HCT116 (cell line): ENCODE data around the gene TCIRG1. TPM values are rescaled to one million over a fixed set of nuclear protein-coding genes. Genes with fewer than 3 reads are reported as not detected.
"Not testable (repeated sequence)": the region's sequence is repeated elsewhere in the genome, so short reads cannot be mapped to it uniquely, and the experiment has no call there.

Source experiments
- ATAC-seq: fragments of 200-7000 bp; cut with Tn5 transposase; 2 replicates; pipeline ENCODE4 v1.9.1; 2020; ENCODE audit warnings: mild to moderate bottlenecking, moderate library complexity
- BruUV-seq: library from RNA; stranded (reverse); fragments of 400-500 nt; replicated peaks from 2 replicates; lab custom pipeline; 2021; lab: Mats Ljungman, UMichigan
- CTCF ChIA-PET: fragments of 300-600 bp; sonication (Branson Sonifier 250); formaldehyde crosslinking; loops from one replicate; lab custom pipeline; 2021; ENCODE audit warnings: antibody characterized with exemption; lab: Charles Lee
- POLR2A ChIA-PET: fragments of 300-600, 350-600 bp; sonication (Branson Sonifier 250); formaldehyde crosslinking; loops from one replicate; lab custom pipeline; 2021; ENCODE audit warnings: antibody characterized with exemption; lab: Charles Lee
- RAD21 ChIA-PET, 2 experiments: fragments of 300-600 bp; sonication (Branson Sonifier 250); formaldehyde crosslinking; loops; one replicate each; lab custom pipeline; 2023; ENCODE audit warnings: low total read pairs in 2 of 2; ENCODE audit not compliant: uncharacterized antibody in 2 of 2, unreplicated experiment in 2 of 2, low non-redundant PET in 1 of 2; lab: Charles Lee
- DNase-seq: peaks from one replicate; pipeline ENCODE4 v3.0.0-alpha.2; 2010; ENCODE audit warnings: low read depth, low spot score
- H2AFZ ChIP-seq: fragments of 200-600 bp; shearing (Covaris generic), sonication (generic); 2 replicates; pipeline ENCODE4 v1.6.1; 2017; ENCODE audit warnings: low read depth, mixed run types, mixed read lengths, antibody characterized with exemption, low read length; ENCODE audit not compliant: poor library complexity, severe bottlenecking
- H3K27ac ChIP-seq: 2 replicates; pipeline ENCODE4 v1.5.1; 2012; ENCODE audit warnings: low read depth, low read length
- H3K27me3 ChIP-seq: fragments of 200-600 bp; sonication (generic); 2 replicates; pipeline ENCODE4 v1.6.1; 2016; ENCODE audit warnings: mixed run types, low read length, mixed read lengths; ENCODE audit not compliant: insufficient read depth
- H3K36me3 ChIP-seq, 2 experiments: fragments of 200-500 bp in 1 of 2; fragments of 200-600 bp in 1 of 2; sonication (Bioruptor generic) in 1 of 2; sonication (generic) in 1 of 2; 2 replicates each; pipeline versions ENCODE4 v1.5.1 to v1.6.1; 2014 to 2016; ENCODE audit warnings: low read length in 2 of 2, inconsistent platforms in 1 of 2, mixed read lengths in 1 of 2, mixed run types in 1 of 2; ENCODE audit not compliant: insufficient read depth in 2 of 2, control insufficient read depth in 1 of 2
- H3K4me1 ChIP-seq, 2 experiments: fragments of 200-600 bp in 1 of 2; sonication (generic) in 1 of 2; 2 replicates each; pipeline versions ENCODE4 v1.5.1 to v1.6.1; 2012 to 2017; ENCODE audit warnings: low read length in 2 of 2, inconsistent platforms in 1 of 2, mild to moderate bottlenecking in 1 of 2, mixed read lengths in 1 of 2, mixed run types in 1 of 2, moderate library complexity in 1 of 2; ENCODE audit not compliant: insufficient read depth in 2 of 2, control insufficient read depth in 1 of 2
- H3K4me2 ChIP-seq: fragments of 200-600 bp; sonication (generic); 2 replicates; pipeline ENCODE4 v1.6.1; 2017; ENCODE audit warnings: mixed run types, low read length, mixed read lengths
- H3K4me3 ChIP-seq, 2 experiments: fragments of 200-600 bp in 1 of 2; sonication (generic) in 1 of 2; replicated peaks in 1 of 2; 2 replicates each; pipeline ENCODE4 v1.5.1; 2011 to 2016; ENCODE audit warnings: low read length in 2 of 2, control low read depth in 1 of 2, low read depth in 1 of 2, mild to moderate bottlenecking in 1 of 2, mixed read lengths in 1 of 2, mixed run types in 1 of 2
- H3K79me2 ChIP-seq: fragments of 200-600 bp; sonication (generic); 2 replicates; pipeline ENCODE4 v1.6.1; 2017; ENCODE audit warnings: mild to moderate bottlenecking, mixed run types, low read length, moderate library complexity, mixed read lengths; ENCODE audit not compliant: insufficient read depth
- H3K9ac ChIP-seq: fragments of 200-600 bp; sonication (generic); 2 replicates; pipeline ENCODE4 v1.6.1; 2016; ENCODE audit warnings: low read length, mixed read lengths
- H3K9me2 ChIP-seq: fragments of 200-600 bp; sonication (generic), shearing (Covaris generic); 2 replicates; pipeline ENCODE4 v1.6.1; 2017; ENCODE audit warnings: mixed run types, mild to moderate bottlenecking, moderate library complexity; ENCODE audit not compliant: insufficient read depth
- H3K9me3 ChIP-seq, 2 experiments: fragments of 200-500 bp in 1 of 2; fragments of 200-600 bp in 1 of 2; sonication (Bioruptor generic) in 1 of 2; sonication (generic) in 1 of 2; 2 replicates each; pipeline ENCODE4 v1.6.1; 2014 to 2017; ENCODE audit warnings: low read length in 2 of 2, mixed read lengths in 2 of 2, inconsistent platforms in 1 of 2, low read depth in 1 of 2, mild to moderate bottlenecking in 1 of 2, mixed run types in 1 of 2, moderate library complexity in 1 of 2; ENCODE audit not compliant: control insufficient read depth in 1 of 2, insufficient read depth in 1 of 2
- H4K20me1 ChIP-seq: fragments of 200-600 bp; sonication (generic), shearing (Covaris generic); 2 replicates; pipeline ENCODE4 v1.6.1; 2017; ENCODE audit warnings: mixed run types, mild to moderate bottlenecking, moderate library complexity; ENCODE audit not compliant: insufficient read depth
- ELF1 ChIP-seq: IDR thresholded peaks from 2 replicates; pipeline ENCODE4 v1.6.1; 2012; ENCODE audit warnings: low read depth, borderline replicate concordance
- EZH2phosphoT487 ChIP-seq: fragments of 200-600 bp; IDR thresholded peaks from 2 replicates; pipeline ENCODE4 v1.6.1; 2018; ENCODE audit warnings: antibody characterized with exemption, borderline replicate concordance
- FOSL1 ChIP-seq: IDR thresholded peaks from 2 replicates; pipeline ENCODE4 v1.6.1; 2012; ENCODE audit warnings: low read depth
- POLR2AphosphoS5 ChIP-seq: IDR thresholded peaks from 2 replicates; pipeline ENCODE4 v1.6.1; 2011; ENCODE audit warnings: mild to moderate bottlenecking, low read depth, low read length, moderate library complexity
- RAD21 ChIP-seq: IDR thresholded peaks from 2 replicates; pipeline ENCODE4 v1.6.1; 2012; ENCODE audit warnings: low read depth, mild to moderate bottlenecking
- SP1 ChIP-seq: IDR thresholded peaks from 2 replicates; pipeline ENCODE4 v1.6.1; 2012; ENCODE audit warnings: low read depth
- SRF ChIP-seq: IDR thresholded peaks from 2 replicates; pipeline ENCODE4 v1.6.1; 2012; ENCODE audit warnings: low read depth
- TCF7L2 ChIP-seq: IDR thresholded peaks from 2 replicates; pipeline ENCODE4 v1.7.0; 2011; ENCODE audit warnings: borderline replicate concordance, inconsistent platforms; ENCODE audit not compliant: insufficient read depth, insufficient read length; ENCODE audit errors: extremely low read depth
- intact Hi-C: fragments of 100-400 bp; cut with micrococcal nuclease; formaldehyde crosslinking; loops from 2 replicates; pipeline ENCODE4 v1.10.0; 2022
- total RNA-seq: library from RNA; stranded (reverse); gene quantifications from one replicate; pipeline ENCODE4 v1.2.1, GENCODE V29; 2021; ENCODE audit not compliant: unreplicated experiment
- TF ChIP-seq, protein P1 (sequence below), 3 experiments: fragments of 200-600 bp in 1 of 3; sonication (generic) in 1 of 3; IDR thresholded peaks in 2 of 3; conservative IDR thresholded peaks in 1 of 3; 2 replicates each; pipeline ENCODE4 v1.5.1; 2012 to 2017; ENCODE audit warnings: low read depth in 2 of 3, low read length in 2 of 3, antibody characterized with exemption in 1 of 3, borderline replicate concordance in 1 of 3, control low read depth in 1 of 3, mild to moderate bottlenecking in 1 of 3, mixed read lengths in 1 of 3, mixed run types in 1 of 3, moderate library complexity in 1 of 3; ENCODE audit not compliant: insufficient read depth in 1 of 3
- TF ChIP-seq, protein P2 (sequence below): IDR thresholded peaks from 2 replicates; pipeline ENCODE4 v1.6.1; 2012; ENCODE audit warnings: low read depth

TCIRG1 gene
- total RNA-seq, 1 experiment from 2014 or later: 101 TPM

DNA sequence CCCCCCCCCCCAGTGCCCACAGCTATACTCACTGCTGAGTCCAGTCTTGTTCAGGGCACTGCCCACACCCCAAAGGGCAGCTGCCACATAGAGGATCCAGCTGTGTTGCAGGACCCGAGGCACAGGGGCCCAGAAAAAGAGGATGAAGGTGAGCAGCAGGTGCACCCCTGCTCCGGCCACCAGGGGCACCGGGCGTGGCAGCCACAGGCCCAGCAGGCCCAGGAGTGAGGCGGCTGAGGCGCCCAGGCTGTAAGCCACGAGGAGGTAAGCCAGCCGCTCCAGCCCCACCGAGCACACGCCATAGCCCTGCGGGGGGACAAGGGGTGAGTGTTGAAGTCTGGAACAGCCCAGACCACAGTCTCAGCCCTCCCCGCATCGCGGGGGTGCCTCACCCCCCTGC is 43.2 kb upstream of the TCIRG1 start:
- H3K9me3 ChIP-seq, H3K9ac ChIP-seq, BruUV-seq, H3K36me3 ChIP-seq, H3K27ac ChIP-seq, H3K79me2 ChIP-seq, DNase-seq, H3K4me3 ChIP-seq, H3K9me2 ChIP-seq, H3K27me3 ChIP-seq, CTCF ChIA-PET, H4K20me1 ChIP-seq: not testable (repeated sequence)
- intact Hi-C loops: loop anchor here (10.0 kb wide), 1 partner anchor 141 kb away; no protein-coding TSS in a partner anchor
- peaks cover 13 to 29% of the 10 kb centered on the region in 2 experiments; a peak in 3 of 4 replicates for H3K4me1 ChIP-seq
- TF ChIP-seq, protein P1, sequence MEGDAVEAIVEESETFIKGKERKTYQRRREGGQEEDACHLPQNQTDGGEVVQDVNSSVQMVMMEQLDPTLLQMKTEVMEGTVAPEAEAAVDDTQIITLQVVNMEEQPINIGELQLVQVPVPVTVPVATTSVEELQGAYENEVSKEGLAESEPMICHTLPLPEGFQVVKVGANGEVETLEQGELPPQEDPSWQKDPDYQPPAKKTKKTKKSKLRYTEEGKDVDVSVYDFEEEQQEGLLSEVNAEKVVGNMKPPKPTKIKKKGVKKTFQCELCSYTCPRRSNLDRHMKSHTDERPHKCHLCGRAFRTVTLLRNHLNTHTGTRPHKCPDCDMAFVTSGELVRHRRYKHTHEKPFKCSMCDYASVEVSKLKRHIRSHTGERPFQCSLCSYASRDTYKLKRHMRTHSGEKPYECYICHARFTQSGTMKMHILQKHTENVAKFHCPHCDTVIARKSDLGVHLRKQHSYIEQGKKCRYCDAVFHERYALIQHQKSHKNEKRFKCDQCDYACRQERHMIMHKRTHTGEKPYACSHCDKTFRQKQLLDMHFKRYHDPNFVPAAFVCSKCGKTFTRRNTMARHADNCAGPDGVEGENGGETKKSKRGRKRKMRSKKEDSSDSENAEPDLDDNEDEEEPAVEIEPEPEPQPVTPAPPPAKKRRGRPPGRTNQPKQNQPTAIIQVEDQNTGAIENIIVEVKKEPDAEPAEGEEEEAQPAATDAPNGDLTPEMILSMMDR (IDR thresholded peaks at IDR 0.05 in 2 of 3, conservative IDR thresholded peaks at IDR 0.05 in 1 of 3; ENCODE audit: borderline replicate concordance in 1 of 3, insufficient read depth in 1 of 3, low read depth in 2 of 3, low read length in 2 of 3): 0 out of 6 replicates have a peak, but pooled peaks of 1 of the 3 experiments have one; percentile 13
- TF ChIP-seq, all 23 proteins: peak for 1; not testable (repeated sequence) for 22
- POLR2A ChIA-PET, H2AFZ ChIP-seq, H3K4me2 ChIP-seq, ATAC-seq, RAD21 ChIA-PET: not testable (repeated sequence)

DNA sequence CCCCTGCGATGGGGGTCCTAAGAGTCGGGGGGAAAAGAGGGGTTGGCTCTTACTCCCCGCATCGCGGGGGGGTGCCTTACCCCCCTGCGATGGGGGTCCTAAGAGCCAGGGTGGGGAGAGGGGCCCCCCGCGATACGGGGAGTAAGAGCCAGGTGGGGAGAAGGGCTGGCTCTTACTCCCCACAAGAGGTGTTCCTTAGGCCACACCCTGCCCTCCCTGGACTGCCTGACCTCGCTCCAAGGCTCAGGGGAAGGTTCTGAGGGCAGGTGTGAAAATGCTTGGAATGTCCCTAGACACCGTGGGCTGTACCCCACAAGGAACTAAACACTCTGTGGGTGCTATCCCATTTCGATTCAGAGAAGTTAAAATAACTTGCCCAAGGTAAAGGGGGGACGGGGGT is 42.8 kb upstream of the TCIRG1 start:
- Histone ChIP-seq H2AFZ (no peak overlapping the region), H3K9me3 (no peaks in the 10 kb centered on the region), H3K36me3 (no peaks in the 10 kb centered on the region), H3K4me3 (no peak overlapping the region), H3K27ac (peak overlapping the region; percentile 8; the same call in 1 of the 2 replicates), H3K27me3 (no peaks in the 10 kb centered on the region), H4K20me1 (no peaks in the 10 kb centered on the region), H3K4me1 (peaks cover 13 to 25% of the 10 kb centered on the region in 2 experiments; a peak in 3 of 4 replicates), H3K4me2 (peak overlapping the region; percentile 89), H3K9me2 (no peaks in the 10 kb centered on the region), H3K79me2 (no peaks in the 10 kb centered on the region), H3K9ac (0 out of 2 replicates have a peak overlapping the region, but pooled peaks have one; percentile 49)
- ChIA-PET RAD21 (no interaction called here), CTCF (interaction anchor here (0.7 to 1.4 kb wide), 2 partner anchors 15 to 40 kb away, joined by 3 to 10 read pairs; no protein-coding TSS in a partner anchor), POLR2A (interaction anchor here (1.4 kb wide), 1 partner anchor 14 kb away, joined by 9 read pairs; the partner anchor contains the start of gene ALDH3B1)
- DNase-seq (no peak), ATAC-seq (no peak)
- intact Hi-C loops: loop anchor here (10.0 kb wide), 1 partner anchor 141 kb away; no protein-coding TSS in a partner anchor
- BruUV-seq: no TSS peak
- TF ChIP-seq RAD21: no peak
- TF ChIP-seq, protein P2, sequence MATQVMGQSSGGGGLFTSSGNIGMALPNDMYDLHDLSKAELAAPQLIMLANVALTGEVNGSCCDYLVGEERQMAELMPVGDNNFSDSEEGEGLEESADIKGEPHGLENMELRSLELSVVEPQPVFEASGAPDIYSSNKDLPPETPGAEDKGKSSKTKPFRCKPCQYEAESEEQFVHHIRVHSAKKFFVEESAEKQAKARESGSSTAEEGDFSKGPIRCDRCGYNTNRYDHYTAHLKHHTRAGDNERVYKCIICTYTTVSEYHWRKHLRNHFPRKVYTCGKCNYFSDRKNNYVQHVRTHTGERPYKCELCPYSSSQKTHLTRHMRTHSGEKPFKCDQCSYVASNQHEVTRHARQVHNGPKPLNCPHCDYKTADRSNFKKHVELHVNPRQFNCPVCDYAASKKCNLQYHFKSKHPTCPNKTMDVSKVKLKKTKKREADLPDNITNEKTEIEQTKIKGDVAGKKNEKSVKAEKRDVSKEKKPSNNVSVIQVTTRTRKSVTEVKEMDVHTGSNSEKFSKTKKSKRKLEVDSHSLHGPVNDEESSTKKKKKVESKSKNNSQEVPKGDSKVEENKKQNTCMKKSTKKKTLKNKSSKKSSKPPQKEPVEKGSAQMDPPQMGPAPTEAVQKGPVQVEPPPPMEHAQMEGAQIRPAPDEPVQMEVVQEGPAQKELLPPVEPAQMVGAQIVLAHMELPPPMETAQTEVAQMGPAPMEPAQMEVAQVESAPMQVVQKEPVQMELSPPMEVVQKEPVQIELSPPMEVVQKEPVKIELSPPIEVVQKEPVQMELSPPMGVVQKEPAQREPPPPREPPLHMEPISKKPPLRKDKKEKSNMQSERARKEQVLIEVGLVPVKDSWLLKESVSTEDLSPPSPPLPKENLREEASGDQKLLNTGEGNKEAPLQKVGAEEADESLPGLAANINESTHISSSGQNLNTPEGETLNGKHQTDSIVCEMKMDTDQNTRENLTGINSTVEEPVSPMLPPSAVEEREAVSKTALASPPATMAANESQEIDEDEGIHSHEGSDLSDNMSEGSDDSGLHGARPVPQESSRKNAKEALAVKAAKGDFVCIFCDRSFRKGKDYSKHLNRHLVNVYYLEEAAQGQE: no peak
- TF ChIP-seq POLR2AphosphoS5: no peak
- no peak for TF ChIP-seq TCF7L2
- TF ChIP-seq SRF: no peak
- no peak for TF ChIP-seq ELF1
- no peak for TF ChIP-seq SP1
- TF ChIP-seq, protein P1 (IDR thresholded peaks at IDR 0.05 in 2 of 3, conservative IDR thresholded peaks at IDR 0.05 in 1 of 3; ENCODE audit: borderline replicate concordance in 1 of 3, insufficient read depth in 1 of 3, low read depth in 2 of 3, low read length in 2 of 3): no peak
- TF ChIP-seq EZH2phosphoT487: no peak
- no peak for TF ChIP-seq FOSL1
